GM21515 (cell line): ENCODE measurements around the gene TTC39A.

Experiments used
- ATAC-seq: cut with Tn5 transposase; IDR thresholded peaks from one replicate; pipeline ENCODE4 v1.9.1; 2021; ENCODE audit not compliant: unreplicated experiment

The TTC39A gene

GRCh38 chr1:51330331-51331201 is at the start of gene TTC39A:
Gene TTC39A, minus strand, starts transcription at chr1:51330562. Its CDS starts 85 bp downstream, at chr1:51330477.
- no peak for ATAC-seq

GRCh38 chr1:51378871-51379270 is 48.5 kb upstream of the TTC39A start:
- no peak for ATAC-seq

- ATAC-seq, result no peak
Observed at GRCh38 chr1:51373898-51374297, 43.5 kb upstream of the TTC39A start.

GRCh38 chr1:51372561-51372960 is 42.2 kb upstream of the TTC39A start:
- no peak for ATAC-seq

- no peak for ATAC-seq
Observed at GRCh38 chr1:51369171-51369570, 38.8 kb upstream of the TTC39A start.

- ATAC-seq, result no peak
Observed at GRCh38 chr1:51365774-51366173, 35.4 kb upstream of the TTC39A start.

- no peak for ATAC-seq
Observed at GRCh38 chr1:51359879-51360278, 29.5 kb upstream of the TTC39A start.

GRCh38 chr1:51355382-51355781 is 25.0 kb upstream of the TTC39A start:
- no peak for ATAC-seq

- no peak for ATAC-seq
Observed at GRCh38 chr1:51354416-51354815, 24.1 kb upstream of the TTC39A start.

- no peak for ATAC-seq
Observed at GRCh38 chr1:51351907-51352306, 21.5 kb upstream of the TTC39A start.

GRCh38 chr1:51349862-51350261 is 19.5 kb upstream of the TTC39A start:
- ATAC-seq, result no peak

- no peak for ATAC-seq
Observed at GRCh38 chr1:51348147-51348527, 17.8 kb upstream of the TTC39A start.

GRCh38 chr1:51347398-51348146 is 17.2 kb upstream of the TTC39A start:
- ATAC-seq, result no peak

- no peak for ATAC-seq
Observed at GRCh38 chr1:51346086-51346942, 16.0 kb upstream of the TTC39A start.

- no peak for ATAC-seq
Observed at GRCh38 chr1:51345300-51345687, 14.9 kb upstream of the TTC39A start.

GRCh38 chr1:51344602-51345299 is 14.4 kb upstream of the TTC39A start:
- ATAC-seq, result no peak

GRCh38 chr1:51344276-51344601 is 13.9 kb upstream of the TTC39A start:
- ATAC-seq, result no peak

GRCh38 chr1:51343624-51344023 is 13.3 kb upstream of the TTC39A start:
- ATAC-seq, result no peak

- ATAC-seq, result no peak
Observed at GRCh38 chr1:51342591-51343206, 12.3 kb upstream of the TTC39A start.

GRCh38 chr1:51341876-51342496 is 11.6 kb upstream of the TTC39A start:
- ATAC-seq, result peak; percentile 55
